Subcutaneous adipose tissue (tissue), 4 donors: Measurements from ENCODE around the gene OAT. TPM values are rescaled to one million over a fixed set of nuclear protein-coding genes. Genes with fewer than 3 reads are reported as not detected.

Source experiments
- total RNA-seq, 4 donors: library from RNA; depleted of rRNA; stranded (reverse); fragments of >200 nt; gene quantifications; one replicate each; pipeline ENCODE4 v1.1.0, GENCODE V29; 2016
- TF ChIP-seq, protein P1 (sequence below): fragments of 450-650 bp; IDR thresholded peaks from one replicate; pipeline ENCODE4 v1.5.1; 2016; ENCODE audit warnings: low read depth, mild to moderate bottlenecking, control low read depth, antibody characterized with exemption, moderate library complexity

Gene OAT
- total RNA-seq, 4 donors from 2014 or later = 46.5 to 96.4 (median 93.1) TPM

DNA sequence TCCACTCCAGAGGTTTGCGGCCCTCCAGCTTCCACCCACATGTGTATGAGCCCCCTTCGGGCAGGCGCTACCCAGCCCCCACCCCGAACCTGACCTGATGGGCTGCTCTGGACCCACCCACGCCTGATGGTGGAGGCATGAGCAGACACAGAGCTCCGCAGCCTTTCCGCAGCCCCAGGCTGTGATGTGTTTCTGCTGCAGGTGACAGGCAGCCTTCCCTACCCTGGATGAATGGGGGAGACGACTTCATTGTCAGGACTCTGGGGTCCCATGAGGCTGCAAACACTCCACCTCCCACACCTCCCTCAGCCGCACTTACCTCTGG is 61.2 kb downstream of the OAT start:
- TF ChIP-seq, protein P1, sequence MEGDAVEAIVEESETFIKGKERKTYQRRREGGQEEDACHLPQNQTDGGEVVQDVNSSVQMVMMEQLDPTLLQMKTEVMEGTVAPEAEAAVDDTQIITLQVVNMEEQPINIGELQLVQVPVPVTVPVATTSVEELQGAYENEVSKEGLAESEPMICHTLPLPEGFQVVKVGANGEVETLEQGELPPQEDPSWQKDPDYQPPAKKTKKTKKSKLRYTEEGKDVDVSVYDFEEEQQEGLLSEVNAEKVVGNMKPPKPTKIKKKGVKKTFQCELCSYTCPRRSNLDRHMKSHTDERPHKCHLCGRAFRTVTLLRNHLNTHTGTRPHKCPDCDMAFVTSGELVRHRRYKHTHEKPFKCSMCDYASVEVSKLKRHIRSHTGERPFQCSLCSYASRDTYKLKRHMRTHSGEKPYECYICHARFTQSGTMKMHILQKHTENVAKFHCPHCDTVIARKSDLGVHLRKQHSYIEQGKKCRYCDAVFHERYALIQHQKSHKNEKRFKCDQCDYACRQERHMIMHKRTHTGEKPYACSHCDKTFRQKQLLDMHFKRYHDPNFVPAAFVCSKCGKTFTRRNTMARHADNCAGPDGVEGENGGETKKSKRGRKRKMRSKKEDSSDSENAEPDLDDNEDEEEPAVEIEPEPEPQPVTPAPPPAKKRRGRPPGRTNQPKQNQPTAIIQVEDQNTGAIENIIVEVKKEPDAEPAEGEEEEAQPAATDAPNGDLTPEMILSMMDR = no peak

DNA sequence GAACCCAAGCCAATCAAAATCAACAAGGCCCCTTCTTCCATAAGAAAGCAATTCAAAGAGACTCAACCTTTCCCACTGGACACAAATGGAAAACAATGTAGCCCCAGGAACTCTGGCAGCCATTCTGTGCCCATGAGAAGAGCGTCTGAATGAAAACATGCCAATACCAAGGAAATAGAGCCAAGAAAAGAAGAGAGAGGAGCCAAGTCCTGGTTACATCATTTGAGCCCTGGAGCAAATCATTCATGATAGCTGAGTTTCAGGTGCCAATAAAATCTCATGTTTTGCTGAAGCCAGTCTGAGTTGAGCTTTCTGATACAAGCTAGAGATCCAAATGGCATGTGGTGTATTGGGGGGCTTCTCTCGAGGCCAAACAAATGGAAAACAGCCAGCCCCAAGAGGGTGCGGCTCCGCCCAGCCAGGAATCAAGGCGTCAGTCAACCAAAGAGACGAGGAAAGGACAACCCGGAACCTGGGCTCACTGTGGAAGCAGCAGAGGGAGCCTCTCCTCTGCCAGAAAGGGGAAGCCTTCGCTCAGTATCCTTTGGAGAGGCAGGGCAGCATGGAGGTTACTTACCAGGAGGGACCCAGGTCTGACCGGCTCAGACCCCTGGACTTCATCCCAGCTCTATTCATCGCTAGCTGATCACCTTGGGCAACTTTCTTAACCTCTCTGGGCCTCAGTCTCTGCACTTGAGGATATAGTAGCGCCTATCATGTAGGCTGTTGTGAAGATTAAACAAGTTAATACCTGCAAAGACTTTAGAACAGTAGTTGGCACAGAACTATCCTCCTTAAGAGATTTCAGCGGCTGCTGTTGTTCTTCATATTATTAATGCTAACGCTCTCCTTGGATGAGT is 61.8 kb downstream of the OAT start:
- TF ChIP-seq, protein P1 = no peak

DNA sequence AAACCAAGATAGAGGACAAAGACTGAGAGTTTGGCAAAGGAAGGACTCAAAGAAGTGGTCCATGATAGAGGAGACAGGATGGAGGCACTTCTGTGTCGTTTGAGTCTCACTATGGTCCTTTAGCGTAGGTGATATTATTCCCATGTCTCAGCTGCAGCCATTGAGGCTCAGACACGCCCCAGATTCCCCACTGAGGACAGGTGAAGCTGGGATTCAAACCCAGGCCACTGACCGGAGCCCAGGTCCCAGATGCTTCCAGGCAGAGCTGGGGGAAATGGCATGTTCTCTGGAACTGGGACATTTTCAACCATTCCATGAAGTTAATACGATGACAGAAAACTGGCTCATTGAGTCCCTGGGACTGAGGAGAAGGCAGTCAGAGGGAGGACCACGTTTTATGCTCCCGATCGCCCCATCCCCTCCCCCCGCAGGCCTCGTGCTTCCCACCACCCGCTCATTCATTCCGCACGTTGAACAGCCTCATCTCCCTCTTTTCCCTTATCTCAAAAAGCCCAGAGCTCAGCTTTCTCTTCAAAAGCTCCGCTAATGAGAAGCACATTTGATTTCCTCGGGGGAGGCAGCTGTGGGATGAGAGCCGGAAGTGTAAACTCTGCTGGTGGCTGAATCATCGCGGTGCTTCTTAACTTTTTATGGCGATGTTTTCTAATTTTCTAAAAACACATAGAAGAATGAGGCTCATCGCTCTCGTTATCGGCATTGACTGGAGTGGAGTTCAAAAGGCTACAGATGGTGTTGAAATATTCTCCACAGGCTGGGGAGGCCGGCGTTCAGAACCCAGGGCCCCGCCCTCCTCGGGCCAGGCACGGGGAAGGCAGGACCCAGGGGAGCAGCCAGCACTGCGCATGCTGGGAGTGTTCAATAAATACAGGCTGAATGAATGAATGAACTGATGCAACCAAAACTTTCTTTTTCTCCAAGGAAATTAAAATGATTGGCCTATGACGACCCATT is 64.0 kb downstream of the OAT start:
- TF ChIP-seq, protein P1 = no peak

DNA sequence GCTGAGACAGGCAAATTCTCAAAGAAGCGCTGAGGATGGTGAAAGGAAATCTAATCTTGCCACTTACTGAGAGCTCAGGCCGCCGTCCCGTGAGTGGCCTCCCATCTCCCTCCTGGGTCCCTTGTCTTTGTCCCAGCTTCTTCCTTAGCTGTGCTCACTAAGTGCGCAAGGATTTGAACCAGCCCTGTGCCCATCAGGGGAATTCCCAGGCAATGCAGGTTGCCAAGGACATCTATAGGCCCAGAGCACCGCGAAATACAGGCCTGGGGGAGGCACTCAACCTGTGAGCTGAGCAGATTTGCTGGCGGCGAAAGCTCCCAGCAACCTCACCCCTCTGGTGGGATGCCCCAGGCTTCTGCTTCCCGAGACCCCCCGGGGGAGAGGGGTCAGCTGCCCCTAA is 64.8 kb downstream of the OAT start:
- TF ChIP-seq, protein P1 = no peak

DNA sequence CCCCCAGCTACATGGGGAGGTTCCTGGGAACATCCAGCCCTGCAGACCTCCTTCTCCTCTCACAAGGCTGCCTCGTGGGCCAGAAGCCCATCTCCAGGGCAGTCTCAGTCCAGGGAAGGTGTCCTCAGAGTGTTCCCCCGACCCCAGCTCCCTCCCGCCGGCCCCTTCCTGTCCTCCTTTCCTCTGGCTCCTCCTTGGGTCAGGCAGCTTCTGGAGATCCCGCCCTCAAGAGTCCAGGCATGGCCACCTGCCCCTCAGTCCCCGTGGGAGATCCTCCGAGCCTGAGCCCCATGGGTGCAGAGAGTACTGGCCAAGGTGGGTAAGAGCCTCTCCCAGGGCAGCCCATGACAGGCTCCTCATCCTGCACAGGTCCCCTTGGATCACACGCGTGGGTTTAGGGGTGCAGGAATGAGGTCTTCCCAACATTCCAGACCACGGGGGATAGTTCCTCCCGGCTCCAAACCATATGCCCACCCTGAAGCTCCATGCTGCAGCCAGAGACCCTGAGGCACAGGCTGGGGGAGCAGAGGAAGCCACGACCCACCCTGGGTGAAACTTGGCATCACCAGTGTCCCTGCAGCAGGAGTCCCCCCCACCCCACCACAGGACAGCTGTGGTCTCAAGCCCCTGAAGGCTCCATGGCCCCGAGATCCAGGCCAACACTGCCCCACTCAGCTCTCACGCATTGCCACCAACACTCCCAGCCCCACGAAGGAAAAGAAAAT is 65.5 kb downstream of the OAT start:
- TF ChIP-seq, protein P1 = no peak

DNA sequence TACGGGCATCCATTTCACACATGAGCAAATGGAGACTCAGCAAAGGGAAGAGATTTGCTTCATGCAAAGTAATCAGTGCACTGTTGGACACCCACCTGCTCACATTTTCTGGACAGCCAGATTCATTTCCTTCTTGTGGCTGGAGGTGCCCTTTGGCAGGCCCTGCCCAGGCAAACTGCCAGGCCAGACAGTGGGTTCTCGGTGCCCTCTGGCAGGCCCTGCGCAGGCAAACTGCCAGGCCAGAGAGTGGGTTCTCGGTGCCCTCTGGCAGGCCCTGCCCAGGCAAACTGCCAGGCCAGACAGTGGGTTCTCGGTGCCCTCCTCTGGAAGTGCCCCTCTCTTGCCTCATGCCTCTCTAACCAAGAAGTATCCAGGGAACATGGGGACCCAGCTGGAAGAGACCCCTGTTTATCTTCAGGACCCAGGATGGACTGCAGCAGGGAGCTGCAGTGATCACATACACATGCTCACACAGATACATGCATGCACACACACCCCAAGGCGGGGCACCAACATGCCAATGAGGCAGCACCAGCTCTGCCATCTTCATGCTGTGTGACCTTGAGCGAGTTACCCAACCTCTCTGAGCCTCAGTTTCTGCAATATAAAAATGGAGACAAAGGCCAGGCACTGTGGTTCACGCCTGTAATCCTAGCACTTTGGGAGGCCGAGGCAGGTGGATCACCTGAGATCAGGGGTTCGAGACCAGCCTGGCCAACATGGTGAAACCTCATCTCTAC is 67.1 kb downstream of the OAT start:
- TF ChIP-seq, protein P1 = no peak
